OCI-LY1 (cell line): ENCODE measurements around the gene SHROOM1.

Experiments
- H2AFZ ChIP-seq: fragments of 200-600 bp; sonication (generic), shearing (Covaris generic); 2 replicates; pipeline ENCODE4 v1.6.0; 2014; ENCODE audit warnings: antibody characterized with exemption, mild to moderate bottlenecking, low read length
- H3F3A ChIP-seq: fragments of 200-600 bp; sonication (generic), shearing (Covaris generic); 2 replicates; pipeline ENCODE4 v1.6.0; 2014; ENCODE audit warnings: mild to moderate bottlenecking, antibody characterized with exemption, low read length, moderate library complexity; ENCODE audit not compliant: insufficient read depth
- H3K27ac ChIP-seq: fragments of 200-600 bp; sonication (generic); 2 replicates; pipeline ENCODE4 v1.5.1; 2014; ENCODE audit warnings: low read length, mixed run types, mild to moderate bottlenecking, low read depth; ENCODE audit not compliant: poor library complexity, severe bottlenecking
- H3K27me3 ChIP-seq: fragments of 200-600 bp; sonication (generic); 2 replicates; pipeline ENCODE4 v1.6.0; 2014; ENCODE audit warnings: antibody characterized with exemption, mild to moderate bottlenecking, low read length, moderate library complexity; ENCODE audit not compliant: insufficient read depth
- H3K36me3 ChIP-seq: fragments of 200-600 bp; sonication (generic); 2 replicates; pipeline ENCODE4 v1.6.1; 2014; ENCODE audit warnings: mild to moderate bottlenecking, antibody characterized with exemption, low read length, moderate library complexity, mixed read lengths; ENCODE audit not compliant: insufficient read depth
- H3K4me1 ChIP-seq: fragments of 200-600 bp; sonication (generic); 2 replicates; pipeline ENCODE4 v1.5.1; 2014; ENCODE audit warnings: mild to moderate bottlenecking, low read length, moderate library complexity; ENCODE audit not compliant: insufficient read depth, severe bottlenecking
- H3K4me2 ChIP-seq: fragments of 200-600 bp; sonication (generic), shearing (Covaris generic); 2 replicates; pipeline ENCODE4 v1.6.1; 2014; ENCODE audit warnings: low read length
- H3K4me3 ChIP-seq: fragments of 200-600 bp; sonication (generic); 2 replicates; pipeline ENCODE4 v1.5.1; 2014; ENCODE audit warnings: low read length, low read depth, mild to moderate bottlenecking, mixed read lengths; ENCODE audit not compliant: poor library complexity, severe bottlenecking
- H3K79me2 ChIP-seq: fragments of 200-600 bp; shearing (Covaris generic); 2 replicates; pipeline ENCODE4 v1.6.1; 2016; ENCODE audit warnings: mixed run types, low read length, mixed read lengths; ENCODE audit not compliant: insufficient read depth
- H3K9ac ChIP-seq: fragments of 200-600 bp; sonication (generic), shearing (Covaris generic); 2 replicates; pipeline ENCODE4 v1.6.1; 2014; ENCODE audit warnings: mild to moderate bottlenecking, low read length, mixed read lengths
- H3K9me2 ChIP-seq: fragments of 200-600 bp; sonication (generic), shearing (Covaris generic); 2 replicates; pipeline ENCODE4 v1.6.1; 2014; ENCODE audit warnings: low read depth, mild to moderate bottlenecking, low read length, mixed read lengths
- H3K9me3 ChIP-seq: fragments of 200-600 bp; shearing (Covaris generic); 2 replicates; pipeline ENCODE4 v1.6.1; 2014; ENCODE audit warnings: low read length, mixed read lengths
- H4K20me1 ChIP-seq: fragments of 200-600 bp; sonication (generic), shearing (Covaris generic); 2 replicates; pipeline ENCODE4 v1.6.0; 2016; ENCODE audit warnings: mild to moderate bottlenecking, low read length; ENCODE audit not compliant: insufficient read depth
- EZH2 ChIP-seq: fragments of 200-600 bp; sonication (generic), shearing (Covaris generic); IDR thresholded peaks from 2 replicates; pipeline ENCODE4 v1.8.0; 2017; ENCODE audit warnings: borderline replicate concordance, mixed run types, mild to moderate bottlenecking, antibody characterized with exemption, low read length, moderate library complexity, mixed read lengths
- TF ChIP-seq, protein P1 (sequence below): fragments of 200-600 bp; sonication (generic), shearing (Covaris generic); IDR thresholded peaks from 2 replicates; pipeline ENCODE4 v1.5.1; 2017; ENCODE audit warnings: mild to moderate bottlenecking, antibody characterized with exemption, low read length, moderate library complexity, mixed read lengths

Gene SHROOM1

DNA sequence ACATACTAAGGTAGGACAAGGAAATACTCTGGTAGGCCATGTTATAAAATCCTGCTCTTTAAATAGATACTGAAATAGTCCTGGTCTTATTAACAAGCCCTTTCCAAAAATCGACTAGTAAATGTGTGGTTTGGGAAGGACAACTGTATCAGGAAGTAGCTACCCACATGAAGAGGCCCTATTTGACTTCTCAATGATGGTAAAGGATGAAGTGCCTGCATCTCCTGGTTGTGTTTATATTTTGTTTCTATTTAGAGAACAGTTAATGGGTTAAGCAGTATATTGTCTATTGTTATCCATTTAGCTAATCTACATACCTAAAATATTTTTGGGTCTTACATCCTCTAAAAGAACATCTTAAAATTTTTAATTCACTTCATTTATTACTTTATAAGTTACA is 23.3 kb upstream of the SHROOM1 start:
- no peak overlapping the region for H3K9ac ChIP-seq
- TF ChIP-seq EZH2, result no peak
- TF ChIP-seq, protein P1, sequence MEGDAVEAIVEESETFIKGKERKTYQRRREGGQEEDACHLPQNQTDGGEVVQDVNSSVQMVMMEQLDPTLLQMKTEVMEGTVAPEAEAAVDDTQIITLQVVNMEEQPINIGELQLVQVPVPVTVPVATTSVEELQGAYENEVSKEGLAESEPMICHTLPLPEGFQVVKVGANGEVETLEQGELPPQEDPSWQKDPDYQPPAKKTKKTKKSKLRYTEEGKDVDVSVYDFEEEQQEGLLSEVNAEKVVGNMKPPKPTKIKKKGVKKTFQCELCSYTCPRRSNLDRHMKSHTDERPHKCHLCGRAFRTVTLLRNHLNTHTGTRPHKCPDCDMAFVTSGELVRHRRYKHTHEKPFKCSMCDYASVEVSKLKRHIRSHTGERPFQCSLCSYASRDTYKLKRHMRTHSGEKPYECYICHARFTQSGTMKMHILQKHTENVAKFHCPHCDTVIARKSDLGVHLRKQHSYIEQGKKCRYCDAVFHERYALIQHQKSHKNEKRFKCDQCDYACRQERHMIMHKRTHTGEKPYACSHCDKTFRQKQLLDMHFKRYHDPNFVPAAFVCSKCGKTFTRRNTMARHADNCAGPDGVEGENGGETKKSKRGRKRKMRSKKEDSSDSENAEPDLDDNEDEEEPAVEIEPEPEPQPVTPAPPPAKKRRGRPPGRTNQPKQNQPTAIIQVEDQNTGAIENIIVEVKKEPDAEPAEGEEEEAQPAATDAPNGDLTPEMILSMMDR, result no peak
- no peaks in the 10 kb centered on the region for H3F3A ChIP-seq
- no peak overlapping the region for H3K4me2 ChIP-seq
- no peaks in the 10 kb centered on the region for H4K20me1 ChIP-seq
- no peaks in the 10 kb centered on the region for H3K9me3 ChIP-seq
- H3K9me2 ChIP-seq, result no peaks in the 10 kb centered on the region
- H3K4me3 ChIP-seq, result no peak overlapping the region
- no peaks in the 10 kb centered on the region; the same call in 1 of the 2 replicates for H3K27me3 ChIP-seq
- no peak overlapping the region for H2AFZ ChIP-seq
- H3K79me2 ChIP-seq, result no peaks in the 10 kb centered on the region
- H3K27ac ChIP-seq, result no peak overlapping the region
- H3K4me1 ChIP-seq, result no peaks in the 10 kb centered on the region
- H3K36me3 ChIP-seq, result no peaks in the 10 kb centered on the region

DNA sequence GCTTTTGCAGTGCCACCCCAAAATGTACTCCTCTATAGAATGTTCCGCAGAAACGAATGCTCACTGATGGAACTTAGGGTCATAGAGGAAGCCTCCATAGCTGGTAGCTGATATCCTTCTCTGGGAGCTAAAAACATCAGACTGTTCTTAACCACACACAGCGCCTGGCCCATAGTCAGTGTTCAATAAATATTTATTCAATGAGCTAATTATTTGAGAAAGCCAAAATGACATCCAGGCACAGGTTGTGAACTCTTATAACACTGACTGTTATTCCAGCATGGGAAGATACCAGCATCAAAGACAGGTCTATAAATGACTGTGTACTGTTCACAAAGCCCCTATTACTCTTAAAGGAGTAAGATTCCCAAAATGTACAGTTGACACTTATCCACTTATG is 22.9 kb upstream of the SHROOM1 start:
- Histone ChIP-seq H3K4me2 (no peak overlapping the region), H3K36me3 (no peaks in the 10 kb centered on the region), H3K4me1 (no peaks in the 10 kb centered on the region), H4K20me1 (no peaks in the 10 kb centered on the region), H3K9me2 (no peaks in the 10 kb centered on the region), H3K79me2 (no peaks in the 10 kb centered on the region), H3K9ac (no peak overlapping the region), H2AFZ (no peak overlapping the region), H3K27ac (no peak overlapping the region), H3K9me3 (no peaks in the 10 kb centered on the region), H3K4me3 (no peak overlapping the region), H3K27me3 (no peaks in the 10 kb centered on the region; the same call in 1 of the 2 replicates), H3F3A (no peaks in the 10 kb centered on the region)
- TF ChIP-seq EZH2, result no peak
- TF ChIP-seq, protein P1, result no peak

DNA sequence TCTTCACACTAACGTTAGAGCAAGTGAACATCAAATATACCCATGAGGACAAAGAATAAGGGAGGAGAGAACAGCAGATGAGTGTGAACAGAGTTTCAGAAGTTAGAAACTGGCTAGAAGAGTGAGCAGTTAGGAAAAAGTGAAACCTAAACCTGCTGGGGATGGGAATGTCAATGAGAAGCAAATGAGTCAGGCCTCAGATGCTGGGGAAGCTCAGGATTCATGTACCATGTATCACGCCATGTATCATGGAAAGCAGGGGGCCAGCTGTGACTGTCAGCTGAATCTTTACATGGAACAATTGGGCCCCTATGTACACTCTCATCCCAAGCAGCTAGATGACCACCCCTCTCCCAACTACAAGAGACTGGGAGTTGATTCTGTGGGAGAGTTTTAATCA is 19.6 kb upstream of the SHROOM1 start:
- Histone ChIP-seq H3K27ac (no peak overlapping the region), H3K9ac (no peak overlapping the region), H3K4me1 (no peaks in the 10 kb centered on the region), H4K20me1 (no peaks in the 10 kb centered on the region), H3K9me3 (no peaks in the 10 kb centered on the region), H3K4me3 (no peak overlapping the region), H3K79me2 (no peaks in the 10 kb centered on the region), H3K27me3 (no peaks in the 10 kb centered on the region), H3K4me2 (no peak overlapping the region), H3F3A (no peaks in the 10 kb centered on the region), H3K36me3 (no peaks in the 10 kb centered on the region), H2AFZ (no peak overlapping the region), H3K9me2 (no peaks in the 10 kb centered on the region)
- TF ChIP-seq, protein P1, result no peak
- TF ChIP-seq EZH2, result no peak
